K562 (cell line): ENCODE data around the gene BRICD5. TPM values are rescaled to one million over a fixed set of nuclear protein-coding genes. Genes with fewer than 3 reads are reported as not detected.
A peak's percentile ranks its signal among the peaks of the same experiment; 100 is the strongest.

Experiments used
- CTBP1 ChIP-seq: fragments of 450-650 bp; IDR thresholded peaks from 2 replicates; pipeline ENCODE4 v1.6.1; 2016; ENCODE audit warnings: borderline replicate concordance
- DIDO1 ChIP-seq: fragments of 450-650 bp; IDR thresholded peaks from 2 replicates; pipeline ENCODE4 v1.6.1; 2016; ENCODE audit warnings: low read depth, missing biosample characterization, missing genetic modification characterization
- EGR1 ChIP-seq: fragments of 450-650 bp; conservative IDR thresholded peaks from 2 replicates; pipeline ENCODE4 v1.6.1; 2017; ENCODE audit warnings: mild to moderate bottlenecking
- EP400 ChIP-seq: fragments of 450-650 bp; IDR thresholded peaks from 2 replicates; pipeline ENCODE4 v1.6.1; 2017; ENCODE audit warnings: antibody characterized with exemption, mild to moderate bottlenecking, moderate library complexity
- FOXM1 ChIP-seq, 2 experiments: fragments of 450-650 bp in 1 of 2; sonication (generic) in 1 of 2; formaldehyde crosslinking in 1 of 2; IDR thresholded peaks; 2 replicates each; pipeline versions ENCODE4 v1.6.1 to v1.9.0; 2017 to 2022; ENCODE audit warnings: low read depth in 2 of 2, mild to moderate bottlenecking in 2 of 2, missing genetic modification reagents in 1 of 2, moderate library complexity in 1 of 2
- FUS ChIP-seq: fragments of 200-400 bp; formaldehyde crosslinking; optimal IDR thresholded peaks from 2 replicates; pipeline ENCODE3; 2017; ENCODE audit warnings: low read depth, low read length
- HES1 ChIP-seq: fragments of 450-650 bp; IDR thresholded peaks from 2 replicates; pipeline ENCODE4 v1.6.1; 2016; ENCODE audit warnings: low read depth, mild to moderate bottlenecking, moderate library complexity
- KDM1A ChIP-seq, 2 experiments: fragments of 450-650 bp; IDR thresholded peaks; 2 replicates each; pipeline ENCODE4 v1.6.1; 2016; ENCODE audit warnings: mild to moderate bottlenecking in 2 of 2
- MAZ ChIP-seq, 2 experiments: fragments of 450-650 bp in 1 of 2; sonication (generic) in 1 of 2; formaldehyde crosslinking; IDR thresholded peaks in 1 of 2; conservative IDR thresholded peaks in 1 of 2; 2 replicates each; pipeline versions ENCODE4 v1.4.0 to v1.5.0; 2020; ENCODE audit warnings: mild to moderate bottlenecking in 1 of 2, missing genetic modification reagents in 1 of 2
- NFRKB ChIP-seq: fragments of 450-650 bp; IDR thresholded peaks from 2 replicates; pipeline ENCODE4 v1.6.1; 2016; ENCODE audit warnings: low read depth
- NONO ChIP-seq, 2 experiments: fragments of 200-400 bp in 1 of 2; fragments of 450-650 bp in 1 of 2; formaldehyde crosslinking in 1 of 2; IDR thresholded peaks; 2 replicates each; pipeline ENCODE4 v1.6.1; 2017; ENCODE audit warnings: low read depth in 2 of 2, mild to moderate bottlenecking in 2 of 2, moderate library complexity in 2 of 2, low read length in 1 of 2
- NRF1 ChIP-seq, 2 experiments: fragments of 450-650 bp; IDR thresholded peaks in 1 of 2; conservative IDR thresholded peaks in 1 of 2; 2 replicates each; pipeline ENCODE4 v1.6.1; 2014; ENCODE audit warnings: mild to moderate bottlenecking in 2 of 2
- TCF3 ChIP-seq: sonication (generic); formaldehyde crosslinking; IDR thresholded peaks from 2 replicates; pipeline ENCODE4 v1.4.0; 2020; ENCODE audit warnings: mild to moderate bottlenecking, missing genetic modification reagents
- TEAD2 ChIP-seq: fragments of 450-650 bp; IDR thresholded peaks from 2 replicates; pipeline ENCODE4 v1.6.1; 2016; ENCODE audit warnings: missing genetic modification characterization, control low read depth, missing compliant biosample characterization
- VEZF1 ChIP-seq: fragments of 200-800 bp; sonication (Bioruptor generic); IDR thresholded peaks from 2 replicates; pipeline ENCODE4 v1.6.1; 2017; ENCODE audit warnings: missing genetic modification characterization, missing compliant biosample characterization
- ZNF436 ChIP-seq: fragments of 250-450, 450-650 bp; sonication (Bioruptor Pico); formaldehyde crosslinking; IDR thresholded peaks from 2 replicates; pipeline ENCODE4 v1.7.0; 2020; ENCODE audit warnings: mild to moderate bottlenecking
- ZNF586 ChIP-seq: fragments of 450-650 bp; formaldehyde crosslinking; conservative IDR thresholded peaks from 2 replicates; pipeline ENCODE4 v1.4.0; 2020; ENCODE audit warnings: mild to moderate bottlenecking, moderate library complexity
- ZNF695 ChIP-seq: fragments of 450-650 bp; formaldehyde crosslinking; IDR thresholded peaks from 2 replicates; pipeline ENCODE4 v1.4.0; 2020; ENCODE audit warnings: mild to moderate bottlenecking, moderate library complexity
- polyA plus RNA-seq, 8 experiments: library from polyadenylated mRNA; depleted of rRNA in 4 of 8; stranded (reverse) in 5 of 8; unstranded in 3 of 8; fragments of >200 nt; fragmentation: Nextera tagmentation in 2 of 8; fragmentation: Illumina TruSeq in 1 of 8; extraction: Ambion mirVana in 2 of 8; extraction: Trizol in 1 of 8; gene quantifications; 2 replicates each; pipeline versions ENCODE4 v1.2.1 to v1.2.3, GENCODE V29; 2011 to 2014; ENCODE audit warnings: inconsistent platforms in 1 of 8, missing spikeins in 1 of 8
- total RNA-seq, 7 experiments: library from RNA; depleted of rRNA in 6 of 7; stranded (reverse); fragments of >200 nt in 6 of 7; fragmentation: Illumina TruSeq in 2 of 7; extraction: Trizol in 2 of 7; gene quantifications; 2 replicates each; pipeline versions ENCODE4 v1.2.1 to v1.2.3, GENCODE V29; 2011 to 2021; ENCODE audit warnings: low replicate concordance in 1 of 7
- TF ChIP-seq, protein P1 (sequence below): fragments of 450-650 bp; IDR thresholded peaks from 2 replicates; pipeline ENCODE4 v1.6.1; 2018; ENCODE audit not compliant: partially characterized antibody
- TF ChIP-seq, protein P2 (sequence below): sonication (generic); formaldehyde crosslinking; IDR thresholded peaks from 2 replicates; pipeline ENCODE4 v1.8.1; 2023; ENCODE audit warnings: mild to moderate bottlenecking, missing genetic modification reagents

Gene BRICD5
- total and polyA plus RNA-seq, 9 of the 15 experiments (the other 6 are each of a cell fraction or from before 2014, with no cell fraction given), result 0.24 to 15.1 (median 2.4) TPM; not detected in 1

GRCh38 chr16:2223221-2223941 lies 12.7 kb upstream of the BRICD5 start, which contains the start of gene E4F1 (continued):
- TF ChIP-seq DIDO1 (tag) (no peak), ZNF436 (CRISPR knock-in tag) (no peak), FUS (peak; percentile 77), FOXM1 (IDR thresholded peaks at IDR 0.05; ENCODE audit: low read depth) (no peak), FOXM1 (CRISPR knock-in tag; IDR thresholded peaks at IDR 0.05; ENCODE audit: low read depth) (no peak), HES1 (no peak), MAZ (CRISPR knock-in tag; conservative IDR thresholded peaks at IDR 0.05 in 1 of 2, IDR thresholded peaks at IDR 0.05 in 1 of 2) (peak; percentile 62 to 90), NONO (IDR thresholded peaks at IDR 0.05; ENCODE audit: low read depth in 2 of 2, low read length in 1 of 2) (peak in 1 of 2 experiments; percentile 93; a peak in 2 of 4 replicates), VEZF1 (peak; percentile 85), TCF3 (no peak; the same call in 1 of the 2 replicates), NRF1 (conservative IDR thresholded peaks at IDR 0.05 in 1 of 2, IDR thresholded peaks at IDR 0.05 in 1 of 2) (peak; percentile 78 to 81), ZNF586 (no peak), NFRKB (no peak), ZNF695 (CRISPR knock-in tag) (no peak), KDM1A (IDR thresholded peaks at IDR 0.05) (no peak), TEAD2 (tag) (no peak), EGR1 (no peak), CTBP1 (peak; percentile 98), EP400 (peak; percentile 76; the same call in 1 of the 2 replicates)
- TF ChIP-seq, protein P1, sequence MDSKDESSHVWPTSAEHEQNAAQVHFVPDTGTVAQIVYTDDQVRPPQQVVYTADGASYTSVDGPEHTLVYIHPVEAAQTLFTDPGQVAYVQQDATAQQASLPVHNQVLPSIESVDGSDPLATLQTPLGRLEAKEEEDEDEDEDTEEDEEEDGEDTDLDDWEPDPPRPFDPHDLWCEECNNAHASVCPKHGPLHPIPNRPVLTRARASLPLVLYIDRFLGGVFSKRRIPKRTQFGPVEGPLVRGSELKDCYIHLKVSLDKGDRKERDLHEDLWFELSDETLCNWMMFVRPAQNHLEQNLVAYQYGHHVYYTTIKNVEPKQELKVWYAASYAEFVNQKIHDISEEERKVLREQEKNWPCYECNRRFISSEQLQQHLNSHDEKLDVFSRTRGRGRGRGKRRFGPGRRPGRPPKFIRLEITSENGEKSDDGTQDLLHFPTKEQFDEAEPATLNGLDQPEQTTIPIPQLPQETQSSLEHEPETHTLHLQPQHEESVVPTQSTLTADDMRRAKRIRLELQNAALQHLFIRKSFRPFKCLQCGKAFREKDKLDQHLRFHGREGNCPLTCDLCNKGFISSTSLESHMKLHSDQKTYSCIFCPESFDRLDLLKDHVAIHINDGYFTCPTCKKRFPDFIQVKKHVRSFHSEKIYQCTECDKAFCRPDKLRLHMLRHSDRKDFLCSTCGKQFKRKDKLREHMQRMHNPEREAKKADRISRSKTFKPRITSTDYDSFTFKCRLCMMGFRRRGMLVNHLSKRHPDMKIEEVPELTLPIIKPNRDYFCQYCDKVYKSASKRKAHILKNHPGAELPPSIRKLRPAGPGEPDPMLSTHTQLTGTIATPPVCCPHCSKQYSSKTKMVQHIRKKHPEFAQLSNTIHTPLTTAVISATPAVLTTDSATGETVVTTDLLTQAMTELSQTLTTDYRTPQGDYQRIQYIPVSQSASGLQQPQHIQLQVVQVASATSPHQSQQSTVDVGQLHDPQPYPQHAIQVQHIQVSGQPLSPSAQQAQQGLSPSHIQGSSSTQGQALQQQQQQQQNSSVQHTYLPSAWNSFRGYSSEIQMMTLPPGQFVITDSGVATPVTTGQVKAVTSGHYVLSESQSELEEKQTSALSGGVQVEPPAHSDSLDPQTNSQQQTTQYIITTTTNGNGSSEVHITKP, result peak; percentile 0
- TF ChIP-seq, protein P2, sequence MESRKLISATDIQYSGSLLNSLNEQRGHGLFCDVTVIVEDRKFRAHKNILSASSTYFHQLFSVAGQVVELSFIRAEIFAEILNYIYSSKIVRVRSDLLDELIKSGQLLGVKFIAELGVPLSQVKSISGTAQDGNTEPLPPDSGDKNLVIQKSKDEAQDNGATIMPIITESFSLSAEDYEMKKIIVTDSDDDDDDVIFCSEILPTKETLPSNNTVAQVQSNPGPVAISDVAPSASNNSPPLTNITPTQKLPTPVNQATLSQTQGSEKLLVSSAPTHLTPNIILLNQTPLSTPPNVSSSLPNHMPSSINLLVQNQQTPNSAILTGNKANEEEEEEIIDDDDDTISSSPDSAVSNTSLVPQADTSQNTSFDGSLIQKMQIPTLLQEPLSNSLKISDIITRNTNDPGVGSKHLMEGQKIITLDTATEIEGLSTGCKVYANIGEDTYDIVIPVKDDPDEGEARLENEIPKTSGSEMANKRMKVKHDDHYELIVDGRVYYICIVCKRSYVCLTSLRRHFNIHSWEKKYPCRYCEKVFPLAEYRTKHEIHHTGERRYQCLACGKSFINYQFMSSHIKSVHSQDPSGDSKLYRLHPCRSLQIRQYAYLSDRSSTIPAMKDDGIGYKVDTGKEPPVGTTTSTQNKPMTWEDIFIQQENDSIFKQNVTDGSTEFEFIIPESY (CRISPR knock-in tag), result no peak
